Lung (tissue), 12 donors: Measurements from ENCODE around the gene RXRB. TPM values are rescaled to one million over a fixed set of nuclear protein-coding genes. Genes with fewer than 3 reads are reported as not detected.

ENCODE experiments used
- ATAC-seq: fragments of 200-7000 bp; cut with Tn5 transposase; one replicate; pipeline ENCODE4 v1.9.1; 2020; ENCODE audit warnings: moderate number of reproducible peaks; ENCODE audit not compliant: insufficient read depth, low FRiP score
- DNase-seq, 3 donors: peaks; one replicate each; pipeline ENCODE4 v3.0.0-alpha.2; 2013 to 2017
- H3K27ac ChIP-seq, 2 donors: one replicate each; pipeline ENCODE4 v1.5.1; 2013; ENCODE audit warnings: mild to moderate bottlenecking in 2 of 2, moderate library complexity in 2 of 2, control low read depth in 1 of 2, inconsistent platforms in 1 of 2, low read depth in 1 of 2, low read length in 1 of 2
- H3K27me3 ChIP-seq, 3 donors: one replicate each; pipeline ENCODE4 v1.5.1; 2013; ENCODE audit warnings: low read length in 2 of 3; ENCODE audit not compliant: control insufficient read depth in 3 of 3, insufficient read depth in 3 of 3
- H3K36me3 ChIP-seq, 4 donors: one replicate each; pipeline ENCODE4 v1.5.1; 2013; ENCODE audit warnings: low read length in 4 of 4, mild to moderate bottlenecking in 1 of 4, moderate library complexity in 1 of 4; ENCODE audit not compliant: control insufficient read depth in 4 of 4, insufficient read depth in 4 of 4
- H3K4me1 ChIP-seq, 5 donors: one replicate each; pipeline ENCODE4 v1.5.1; 2013; ENCODE audit warnings: low read length in 5 of 5, mild to moderate bottlenecking in 2 of 5, moderate library complexity in 1 of 5; ENCODE audit not compliant: control insufficient read depth in 5 of 5, insufficient read depth in 5 of 5
- H3K4me3 ChIP-seq: one replicate; pipeline ENCODE4 v1.5.1; 2013; ENCODE audit warnings: mild to moderate bottlenecking, control low read depth, moderate library complexity
- H3K9ac ChIP-seq, 2 donors: one replicate each; pipeline ENCODE4 v1.5.1; 2013; ENCODE audit warnings: low read length in 2 of 2, control low read depth in 1 of 2; ENCODE audit not compliant: insufficient read depth in 1 of 2
- H3K9me3 ChIP-seq, 4 donors: one replicate each; pipeline ENCODE4 v1.5.1; 2013; ENCODE audit warnings: low read length in 3 of 4, mild to moderate bottlenecking in 1 of 4, moderate library complexity in 1 of 4; ENCODE audit not compliant: control insufficient read depth in 4 of 4, insufficient read depth in 3 of 4
- WGBS, 2 donors: extraction: QIAGEN DNeasy Blood & Tissue Kit; methylation state at CpG; one replicate each; pipeline ENCODE4 v1.1.7; 2013; 5-methylcytosine and 5-hydroxymethylcytosine counted together
- polyA plus RNA-seq, 2 donors: library from polyadenylated mRNA; stranded (reverse); fragments of 200-250 nt; gene quantifications; one replicate each; pipeline ENCODE4 v1.2.1, GENCODE V29; 2013
- total RNA-seq, 2 donors: library from RNA; depleted of rRNA in 1 of 2; stranded (reverse); fragments of >200 nt in 1 of 2; gene quantifications; one replicate each; pipeline ENCODE4 v1.2.1, GENCODE V29; 2014 to 2021
- TF ChIP-seq, protein P1 (sequence below): IDR thresholded peaks from 2 replicates; pipeline ENCODE4 v1.5.1; 2012; ENCODE audit warnings: mild to moderate bottlenecking; ENCODE audit errors: control extremely low read depth, extremely low read depth
- donor health status: control.
- donor health status: control.
- donor health status: Bipolar disorder and iron deficiency.
- donor health status: healthy.
- donor health status: DM: yes; HTN: yes; CAD: no.

Gene RXRB
- total and polyA plus RNA-seq, 4 donors, result 27.4 to 38.7 (median 31.1) TPM

DNA sequence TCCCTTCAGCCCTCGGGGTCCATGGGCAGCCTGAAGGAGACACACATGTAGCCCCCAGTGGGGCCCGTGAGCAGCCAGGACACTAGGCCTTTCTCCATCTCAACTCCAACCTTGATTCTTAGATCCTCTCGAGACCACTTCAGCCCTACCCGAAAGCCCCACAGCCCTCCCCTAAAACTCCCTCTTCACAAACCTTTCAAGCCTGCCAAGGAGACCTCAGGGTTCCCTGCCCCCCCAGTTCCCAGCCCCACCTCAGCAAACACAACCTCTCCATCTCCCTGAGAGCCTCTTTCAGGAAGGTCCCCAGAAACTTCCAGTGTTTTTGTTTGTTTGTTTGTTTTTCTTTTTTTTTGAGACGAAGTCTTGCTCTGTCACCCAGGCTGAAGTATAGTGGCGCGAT, 19.3 kb downstream of the RXRB start:
- Histone ChIP-seq H3K4me1 (no peaks in the 10 kb centered on the region), H3K4me3 (no peak overlapping the region), H3K9me3 (no peaks in the 10 kb centered on the region), H3K27me3 (no peaks in the 10 kb centered on the region), H3K27ac (no peak overlapping the region), H3K36me3 (no peaks in the 10 kb centered on the region), H3K9ac (no peak overlapping the region)
- TF ChIP-seq, protein P1, sequence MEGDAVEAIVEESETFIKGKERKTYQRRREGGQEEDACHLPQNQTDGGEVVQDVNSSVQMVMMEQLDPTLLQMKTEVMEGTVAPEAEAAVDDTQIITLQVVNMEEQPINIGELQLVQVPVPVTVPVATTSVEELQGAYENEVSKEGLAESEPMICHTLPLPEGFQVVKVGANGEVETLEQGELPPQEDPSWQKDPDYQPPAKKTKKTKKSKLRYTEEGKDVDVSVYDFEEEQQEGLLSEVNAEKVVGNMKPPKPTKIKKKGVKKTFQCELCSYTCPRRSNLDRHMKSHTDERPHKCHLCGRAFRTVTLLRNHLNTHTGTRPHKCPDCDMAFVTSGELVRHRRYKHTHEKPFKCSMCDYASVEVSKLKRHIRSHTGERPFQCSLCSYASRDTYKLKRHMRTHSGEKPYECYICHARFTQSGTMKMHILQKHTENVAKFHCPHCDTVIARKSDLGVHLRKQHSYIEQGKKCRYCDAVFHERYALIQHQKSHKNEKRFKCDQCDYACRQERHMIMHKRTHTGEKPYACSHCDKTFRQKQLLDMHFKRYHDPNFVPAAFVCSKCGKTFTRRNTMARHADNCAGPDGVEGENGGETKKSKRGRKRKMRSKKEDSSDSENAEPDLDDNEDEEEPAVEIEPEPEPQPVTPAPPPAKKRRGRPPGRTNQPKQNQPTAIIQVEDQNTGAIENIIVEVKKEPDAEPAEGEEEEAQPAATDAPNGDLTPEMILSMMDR, result no peak
- no peak for ATAC-seq
- DNase-seq, result no peak
- WGBS, 2 donors, result 69 to 87% methylated on average over 7 of the region's 7 CpGs

DNA sequence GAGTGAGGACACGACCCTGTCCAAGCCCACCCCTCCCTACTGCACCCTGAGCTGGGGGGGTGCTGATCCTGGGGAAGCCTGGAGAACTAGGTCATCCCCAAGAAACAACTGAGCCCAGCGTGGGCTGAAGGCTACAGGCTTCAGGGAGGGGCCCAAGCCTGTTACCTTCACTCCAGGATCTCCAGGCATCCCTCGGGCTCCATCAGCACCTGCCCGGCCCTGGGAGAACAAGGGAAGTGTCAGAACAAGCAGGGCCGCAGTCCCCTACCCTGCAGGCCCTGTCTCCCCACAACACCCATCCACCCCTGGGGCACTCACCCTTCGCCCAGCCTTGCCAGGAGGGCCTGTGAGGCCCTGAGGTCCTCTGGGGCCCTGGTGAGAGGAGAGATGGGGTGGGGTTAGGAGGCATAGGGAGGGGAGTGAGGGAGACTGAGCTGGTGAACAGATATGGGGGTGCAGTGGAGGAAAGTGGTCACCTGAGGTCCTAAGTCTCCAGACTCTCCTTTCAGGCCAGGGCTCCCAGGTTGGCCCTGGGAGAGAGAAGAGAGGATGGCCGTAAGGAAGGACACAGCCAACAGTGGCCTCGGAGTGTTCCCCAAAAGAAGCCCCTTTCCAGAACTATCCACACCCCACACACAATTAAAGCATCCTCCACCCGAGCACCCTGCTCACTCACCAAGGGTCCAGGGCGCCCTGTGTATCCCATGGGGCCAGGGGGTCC, 21.6 kb downstream of the RXRB start:
- Histone ChIP-seq H3K9me3 (no peaks in the 10 kb centered on the region), H3K9ac (no peak overlapping the region), H3K27me3 (no peaks in the 10 kb centered on the region), H3K36me3 (no peaks in the 10 kb centered on the region), H3K4me3 (no peak overlapping the region), H3K4me1 (no peaks in the 10 kb centered on the region), H3K27ac (no peak overlapping the region)
- 89 to 93% methylated on average over 9 to 10 of the region's 10 CpGs for WGBS, 2 donors
- TF ChIP-seq, protein P1, result no peak
- no peak for DNase-seq
- ATAC-seq, result no peak

DNA sequence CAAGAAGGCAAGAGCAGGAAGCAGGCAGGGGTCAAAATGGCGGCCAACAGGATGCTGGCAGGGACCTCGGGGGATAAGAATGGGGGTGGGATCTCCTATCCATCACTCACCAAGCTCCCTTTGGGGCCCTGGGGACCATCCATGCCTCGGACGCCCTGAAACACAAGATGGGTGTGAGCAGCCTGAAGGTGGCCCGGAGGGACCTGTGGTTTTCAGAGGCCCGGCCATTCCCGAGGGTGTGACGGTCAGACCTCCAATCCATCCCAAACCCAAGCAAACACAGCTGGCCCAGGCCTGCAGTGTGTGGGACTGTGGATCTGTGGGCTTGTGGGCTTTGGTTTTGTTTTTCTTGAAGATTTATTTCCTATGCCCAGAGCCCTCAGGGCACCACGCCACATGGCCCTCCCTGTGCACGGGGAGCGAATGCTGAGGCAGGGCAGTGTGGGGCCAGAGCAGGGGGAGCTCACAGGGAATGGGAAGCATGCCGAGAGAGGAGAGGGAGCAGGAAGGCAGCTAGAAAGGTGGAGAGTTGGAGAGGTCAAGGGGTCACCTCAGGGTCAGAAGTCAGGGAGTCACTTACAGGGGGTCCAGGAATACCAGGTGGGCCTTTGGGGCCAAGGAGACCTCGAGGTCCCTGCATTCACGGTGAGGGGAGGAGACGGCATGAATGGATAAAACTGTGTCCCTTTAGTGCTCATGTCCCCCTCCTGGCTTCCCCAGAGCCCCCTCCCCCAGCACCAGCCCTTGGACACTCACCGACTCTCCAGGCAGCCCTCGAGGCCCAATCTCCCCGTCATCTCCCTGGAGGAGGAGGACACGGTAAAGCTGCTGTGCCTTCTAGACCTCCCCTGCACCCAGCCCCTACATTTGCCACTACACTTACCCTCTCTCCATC, 22.7 kb downstream of the RXRB start:
- 90% methylated on average over 19 of the region's 19 CpGs for WGBS, 2 donors
- TF ChIP-seq, protein P1, result no peak
- ATAC-seq, result no peak

More for the DNA sequence above, 22.7 kb downstream of the RXRB start:
- no peak for DNase-seq
- Histone ChIP-seq H3K27ac (no peak overlapping the region), H3K27me3 (no peaks in the 10 kb centered on the region), H3K4me1 (no peaks in the 10 kb centered on the region), H3K9me3 (no peaks in the 10 kb centered on the region), H3K9ac (no peak overlapping the region), H3K36me3 (no peaks in the 10 kb centered on the region), H3K4me3 (no peak overlapping the region)
